Measurements from ENCODE around the gene ATAD3C. TPM values are rescaled to one million over a fixed set of nuclear protein-coding genes. Genes with fewer than 3 reads are reported as not detected.
"Not testable (repeated sequence)": the region's sequence is repeated elsewhere in the genome, so short reads cannot be mapped to it uniquely, and the experiment has no call there.

Gene ATAD3C, protein sequence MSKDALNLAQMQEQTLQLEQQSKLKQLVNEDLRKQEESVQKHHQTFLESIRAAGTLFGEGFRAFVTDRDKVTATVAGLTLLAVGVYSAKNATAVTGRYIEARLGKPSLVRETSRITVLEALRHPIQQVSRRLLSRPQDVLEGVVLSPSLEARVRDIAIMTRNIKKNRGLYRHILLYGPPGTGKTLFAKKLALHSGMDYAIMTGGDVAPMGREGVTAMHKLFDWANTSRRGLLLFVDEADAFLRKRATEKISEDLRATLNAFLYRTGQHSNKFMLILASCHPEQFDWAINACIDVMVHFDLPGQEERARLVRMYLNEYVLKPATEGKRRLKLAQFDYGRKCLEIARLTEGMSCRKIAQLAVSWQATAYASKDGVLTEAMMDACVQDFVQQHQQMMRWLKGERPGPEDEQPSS
- 1.7 TPM for polyA plus RNA-seq (2012; ENCODE audit: missing spikeins)

DNA sequence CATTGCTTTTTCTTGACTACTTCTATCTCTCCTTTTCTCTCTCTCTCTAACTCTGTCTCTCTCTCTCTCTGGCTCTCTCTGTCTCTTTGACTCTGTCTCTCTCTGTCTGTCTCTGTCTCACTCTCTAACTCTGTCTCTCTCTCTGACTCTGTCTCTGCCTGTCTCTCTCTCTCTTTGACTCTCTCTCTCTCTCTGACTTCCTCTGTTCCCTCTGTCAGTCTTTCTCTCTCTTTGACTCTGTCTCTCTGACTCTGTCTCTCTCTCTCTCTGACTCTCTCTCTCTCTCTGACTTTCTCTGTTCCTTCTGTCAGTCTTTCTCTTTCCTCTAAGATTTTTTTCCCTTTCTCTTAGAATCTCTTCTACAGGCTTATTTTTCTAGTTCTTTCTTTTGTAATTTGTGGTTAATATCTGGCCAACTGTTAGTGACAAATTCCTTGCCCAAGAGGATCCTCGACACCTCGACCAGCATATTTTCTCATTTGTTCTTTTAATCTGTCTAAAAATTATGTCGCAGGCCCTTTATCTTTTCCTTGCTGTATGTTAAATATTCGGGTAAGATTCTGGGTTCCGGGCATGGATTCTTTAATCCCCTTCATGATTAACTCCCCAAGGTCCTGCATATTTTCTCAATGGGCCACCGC lies at the start of gene ATAD3C:
ATAD3C (plus strand) TSS at position 591 of the 641 bp plus-strand sequence. CDS start 995 bp downstream, outside the sequence.
- no peak for TF ChIP-seq POLR2AphosphoS5 (IDR thresholded peaks at IDR 0.05; ENCODE audit: low read depth, low read length)
- TF ChIP-seq POLR2A (IDR thresholded peaks at IDR 0.05; ENCODE audit: low read depth, low read length) = no peak
- TF ChIP-seq TAF1 (IDR thresholded peaks at IDR 0.05; ENCODE audit: borderline replicate concordance, low read depth, low read length) = no peak
- DNase-seq (ENCODE audit: insufficient read length) (no peak), FAIRE-seq (no peak)

DNA sequence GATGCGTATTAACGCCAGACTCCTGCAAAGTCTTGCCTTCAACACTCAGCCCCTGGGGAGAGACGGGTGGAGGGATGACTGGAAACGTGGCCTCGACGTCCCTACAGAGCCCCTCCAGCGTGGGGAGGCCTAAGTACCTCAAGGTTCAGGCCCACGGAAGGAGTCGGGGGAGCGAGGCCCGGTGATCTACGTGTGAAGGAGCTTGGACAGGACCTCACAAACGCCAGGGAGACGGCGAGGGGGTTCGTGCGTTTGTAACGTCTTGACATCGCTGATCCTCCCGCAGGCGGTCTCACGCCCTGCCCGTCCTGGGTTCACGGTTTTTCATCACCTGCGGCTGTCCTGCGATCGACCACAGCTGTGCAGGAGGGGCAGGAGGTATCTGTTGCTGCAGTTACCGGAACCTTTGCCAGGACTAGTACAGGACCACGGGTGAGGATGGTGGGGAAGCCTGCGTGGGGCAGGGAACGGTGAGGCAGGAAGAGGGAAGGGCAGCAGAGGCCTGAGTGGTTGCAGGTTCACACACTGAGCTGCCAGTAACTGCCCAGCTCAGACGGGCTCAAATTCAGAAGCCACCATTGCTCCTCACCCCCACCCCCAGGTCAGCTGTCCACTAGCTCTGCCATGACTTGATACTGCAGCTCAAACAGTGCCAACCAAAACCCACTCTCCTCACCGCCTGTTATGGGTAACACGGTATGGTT lies 49.5 kb upstream of the ATAD3C start:
- FAIRE-seq = no peak
- no peak for DNase-seq (ENCODE audit: insufficient read length)
- TF ChIP-seq POLR2A (IDR thresholded peaks at IDR 0.05; ENCODE audit: low read depth, low read length) = peak; percentile 72
- no peak; the same call in 1 of the 2 replicates for TF ChIP-seq POLR2AphosphoS5 (IDR thresholded peaks at IDR 0.05; ENCODE audit: low read depth, low read length)

DNA sequence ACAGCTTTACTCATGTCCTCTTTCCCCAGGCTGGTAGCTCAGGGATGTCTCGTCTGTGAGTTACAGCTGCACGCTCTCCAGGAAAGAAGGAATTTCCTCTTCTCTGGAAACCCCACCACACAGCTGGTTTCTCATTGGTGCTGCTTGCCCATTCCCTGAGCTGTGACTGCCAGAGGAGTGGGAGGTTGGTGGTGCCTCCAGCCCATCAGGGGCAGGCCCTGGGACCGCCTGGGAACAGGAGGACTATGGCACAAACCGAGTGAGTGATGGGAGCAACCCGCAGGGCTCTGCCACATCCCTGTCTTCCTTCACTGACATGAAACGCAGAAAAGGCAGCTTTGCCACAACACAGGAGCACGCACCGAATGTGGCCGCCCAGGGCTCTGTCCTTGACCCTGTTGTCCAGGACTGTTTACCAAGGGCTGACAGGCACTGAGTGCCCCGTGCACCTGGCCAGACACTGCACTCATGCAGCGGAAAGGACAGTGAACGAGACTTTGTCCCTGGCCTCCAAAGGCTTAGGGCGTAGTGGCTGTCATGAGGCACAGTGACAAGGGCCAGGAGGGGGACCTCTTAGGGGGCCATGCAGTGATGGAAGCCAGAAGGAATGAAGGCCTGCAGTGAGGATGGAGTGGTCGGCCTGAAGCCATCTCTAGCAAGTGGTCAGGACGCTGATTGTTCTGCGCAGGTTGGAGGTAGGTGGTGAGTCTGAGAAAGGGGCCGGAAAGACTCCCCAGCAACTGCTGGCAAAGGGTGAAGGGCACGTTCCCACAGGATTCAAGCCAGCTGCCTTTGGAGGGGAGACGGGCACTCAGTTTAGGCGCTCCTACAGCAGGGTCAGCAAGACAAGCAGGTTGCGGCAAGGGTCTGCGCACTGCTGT lies 48.7 kb upstream of the ATAD3C start:
- TF ChIP-seq POLR2AphosphoS5 (IDR thresholded peaks at IDR 0.05; ENCODE audit: low read depth, low read length) = no peak
- DNase-seq (ENCODE audit: insufficient read length) (no peak), FAIRE-seq (no peak)

DNA sequence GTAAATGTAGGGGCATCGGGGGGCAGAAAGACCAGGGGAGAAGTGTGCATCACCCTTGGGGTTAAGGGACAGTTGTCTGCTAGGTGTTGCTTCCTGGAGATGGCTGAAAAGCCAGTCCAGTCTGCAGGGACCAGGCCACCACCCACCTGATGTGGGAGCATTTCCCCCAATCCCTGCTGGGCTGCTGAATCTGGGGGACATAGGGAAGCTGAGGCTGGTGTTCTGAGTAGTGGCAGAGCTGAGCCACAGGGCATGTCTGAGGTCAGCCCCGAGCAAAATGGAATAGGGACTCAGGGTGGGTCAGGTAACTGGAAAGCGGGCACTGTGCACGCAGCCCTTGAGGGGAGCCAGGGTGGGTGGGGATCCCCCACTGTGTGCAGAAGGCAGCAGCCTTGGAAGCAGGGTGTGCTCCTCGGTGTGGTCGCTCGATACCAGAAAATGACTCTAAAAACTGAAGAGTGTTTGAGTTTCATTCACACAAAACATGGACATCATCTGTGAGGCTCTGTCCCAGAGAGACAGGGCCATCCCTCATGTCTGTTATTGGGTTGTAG lies 48.0 kb upstream of the ATAD3C start:
- DNase-seq (ENCODE audit: insufficient read length) = no peak

DNA sequence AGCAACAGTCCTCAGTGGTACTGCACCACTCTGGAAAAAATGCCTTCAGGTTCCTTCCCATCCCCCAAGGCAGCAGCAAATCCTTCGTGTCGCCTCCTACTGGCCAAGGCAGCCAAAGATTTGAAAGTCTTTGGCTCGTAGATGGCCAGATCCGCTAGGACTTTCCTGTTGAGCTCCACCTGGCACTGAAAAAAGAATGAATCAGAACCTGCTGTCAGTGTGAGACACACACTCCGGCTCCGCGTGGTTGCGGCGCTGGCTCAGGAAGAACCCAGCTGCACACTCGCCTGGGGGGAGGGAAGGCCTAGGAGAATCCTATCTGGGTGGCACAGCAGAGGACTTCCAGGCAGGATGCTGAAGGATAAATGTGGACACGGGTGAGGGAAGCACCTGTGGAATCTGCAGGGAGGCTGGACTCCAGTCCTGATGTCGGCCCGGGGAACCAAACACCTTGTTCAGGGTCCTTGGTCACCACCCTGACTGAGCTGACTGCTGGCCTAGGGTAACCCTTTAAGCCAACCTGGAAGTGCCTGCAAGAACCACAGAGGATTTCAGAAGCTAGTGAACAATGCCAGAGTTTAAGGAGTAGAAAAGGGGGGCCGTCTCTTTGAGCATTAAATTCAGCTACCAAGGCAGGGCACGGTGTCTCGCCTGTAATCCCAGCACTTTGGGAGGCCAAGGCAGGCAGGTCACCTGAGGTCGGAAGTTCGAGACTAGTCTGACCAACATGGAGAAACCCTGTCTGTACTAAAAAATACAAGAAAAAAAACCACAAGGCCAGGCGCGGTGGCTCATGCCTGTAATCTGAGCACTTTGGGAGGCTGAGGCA lies 47.2 kb upstream of the ATAD3C start:
- TF ChIP-seq POLR2AphosphoS5 (IDR thresholded peaks at IDR 0.05; ENCODE audit: low read depth, low read length) = no peak
- TF ChIP-seq TAF1 (IDR thresholded peaks at IDR 0.05; ENCODE audit: borderline replicate concordance, low read depth, low read length) = no peak
- no peak for TF ChIP-seq POLR2A (IDR thresholded peaks at IDR 0.05; ENCODE audit: low read depth, low read length)
- FAIRE-seq (no peak), DNase-seq (ENCODE audit: insufficient read length) (no peak)

More for the DNA sequence above, 48.0 kb upstream of the ATAD3C start:
- TF ChIP-seq TAF1 (IDR thresholded peaks at IDR 0.05; ENCODE audit: borderline replicate concordance, low read depth, low read length) (no peak), POLR2AphosphoS5 (IDR thresholded peaks at IDR 0.05; ENCODE audit: low read depth, low read length) (peak; percentile 71)
- FAIRE-seq = no peak

DNA sequence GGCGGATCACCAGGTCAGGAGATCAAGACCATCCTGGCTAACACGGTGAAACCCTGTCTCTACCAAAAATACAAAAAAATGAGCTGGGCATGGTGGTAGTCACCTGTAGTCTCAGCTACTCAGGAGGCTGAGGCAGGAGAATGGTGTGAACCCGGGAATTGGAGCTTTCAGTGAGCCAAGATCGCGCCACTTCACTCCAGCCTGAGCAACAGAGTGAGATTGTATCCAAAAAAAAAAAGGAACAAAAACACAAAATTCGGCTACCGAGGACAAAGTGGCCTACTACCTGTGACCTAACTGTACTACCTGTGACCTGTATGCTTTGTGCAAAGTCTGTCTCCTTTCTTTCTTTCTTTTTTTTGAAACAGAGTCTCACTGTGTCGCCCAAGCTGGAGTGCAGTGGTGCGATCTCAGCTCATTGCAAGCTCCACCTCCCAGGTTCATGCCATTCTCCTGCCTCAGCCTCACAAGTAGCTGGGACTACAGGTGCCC lies 46.5 kb upstream of the ATAD3C start:
- FAIRE-seq = not testable (repeated sequence)

DNA sequence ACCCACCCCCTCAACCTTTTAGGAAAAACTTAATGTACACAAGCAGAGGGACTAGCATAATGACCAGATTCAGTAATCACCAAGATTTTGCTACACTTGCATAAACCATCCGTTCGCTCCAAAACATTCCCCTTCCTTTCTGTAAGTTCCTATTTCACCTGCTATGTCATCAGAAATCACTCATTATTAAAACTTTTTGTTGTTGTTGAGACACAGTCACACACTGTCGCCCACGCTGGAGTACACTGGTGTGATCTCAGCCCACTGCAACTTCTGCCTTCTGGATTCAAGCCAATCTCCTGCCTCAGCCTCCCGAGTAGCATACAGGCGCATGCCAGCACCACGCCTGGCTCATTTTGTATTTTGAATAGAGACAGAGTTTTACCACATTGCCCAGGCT lies 45.8 kb upstream of the ATAD3C start:
- TF ChIP-seq POLR2AphosphoS5 (IDR thresholded peaks at IDR 0.05; ENCODE audit: low read depth, low read length) (no peak; the same call in none of the 2 replicates), POLR2A (IDR thresholded peaks at IDR 0.05; ENCODE audit: low read depth, low read length) (no peak), TAF1 (IDR thresholded peaks at IDR 0.05; ENCODE audit: borderline replicate concordance, low read depth, low read length) (no peak)
- DNase-seq (ENCODE audit: insufficient read length) (no peak), FAIRE-seq (no peak)

More for the DNA sequence above, 46.5 kb upstream of the ATAD3C start:
- not testable (repeated sequence) for DNase-seq (ENCODE audit: insufficient read length)

DNA sequence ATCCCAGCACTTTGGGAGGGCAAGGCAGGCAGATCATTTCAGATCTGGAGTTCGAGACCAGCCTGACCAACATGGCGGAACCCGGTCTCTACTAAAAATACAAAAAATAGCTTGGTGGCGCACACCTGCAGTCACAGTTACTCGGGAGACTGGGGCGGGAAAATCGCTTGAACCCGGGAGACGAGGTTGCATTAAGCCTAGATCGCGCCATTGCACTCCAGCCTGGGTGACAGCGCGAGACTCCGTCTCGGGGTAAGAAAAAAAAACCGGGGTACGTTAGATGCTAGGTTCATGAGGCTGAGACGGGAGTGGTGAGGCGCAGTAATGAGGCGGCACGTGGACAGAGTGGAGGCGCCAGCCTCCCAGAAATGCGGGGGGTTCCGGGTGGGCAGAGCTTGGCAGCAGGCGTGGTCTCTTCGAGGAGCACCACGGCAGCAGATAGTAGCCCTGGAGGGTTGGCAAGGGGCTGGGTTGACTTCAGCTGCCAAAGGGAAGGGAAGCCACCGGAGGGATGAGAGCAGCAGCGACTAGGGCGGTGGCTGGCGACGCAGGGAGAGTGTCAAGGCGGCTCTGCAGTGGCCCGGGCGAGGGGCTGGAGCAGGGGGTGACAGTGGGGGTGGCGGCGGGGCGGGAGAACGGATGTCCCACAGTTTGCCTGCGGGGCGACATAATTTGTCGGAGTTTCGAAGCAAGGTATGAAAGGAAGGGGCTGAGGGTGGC lies 43.2 kb upstream of the ATAD3C start:
- TF ChIP-seq POLR2A (IDR thresholded peaks at IDR 0.05; ENCODE audit: low read depth, low read length) (no peak), POLR2AphosphoS5 (IDR thresholded peaks at IDR 0.05; ENCODE audit: low read depth, low read length) (no peak), TAF1 (IDR thresholded peaks at IDR 0.05; ENCODE audit: borderline replicate concordance, low read depth, low read length) (no peak)
- FAIRE-seq = no peak
- DNase-seq (ENCODE audit: insufficient read length) = no peak

DNA sequence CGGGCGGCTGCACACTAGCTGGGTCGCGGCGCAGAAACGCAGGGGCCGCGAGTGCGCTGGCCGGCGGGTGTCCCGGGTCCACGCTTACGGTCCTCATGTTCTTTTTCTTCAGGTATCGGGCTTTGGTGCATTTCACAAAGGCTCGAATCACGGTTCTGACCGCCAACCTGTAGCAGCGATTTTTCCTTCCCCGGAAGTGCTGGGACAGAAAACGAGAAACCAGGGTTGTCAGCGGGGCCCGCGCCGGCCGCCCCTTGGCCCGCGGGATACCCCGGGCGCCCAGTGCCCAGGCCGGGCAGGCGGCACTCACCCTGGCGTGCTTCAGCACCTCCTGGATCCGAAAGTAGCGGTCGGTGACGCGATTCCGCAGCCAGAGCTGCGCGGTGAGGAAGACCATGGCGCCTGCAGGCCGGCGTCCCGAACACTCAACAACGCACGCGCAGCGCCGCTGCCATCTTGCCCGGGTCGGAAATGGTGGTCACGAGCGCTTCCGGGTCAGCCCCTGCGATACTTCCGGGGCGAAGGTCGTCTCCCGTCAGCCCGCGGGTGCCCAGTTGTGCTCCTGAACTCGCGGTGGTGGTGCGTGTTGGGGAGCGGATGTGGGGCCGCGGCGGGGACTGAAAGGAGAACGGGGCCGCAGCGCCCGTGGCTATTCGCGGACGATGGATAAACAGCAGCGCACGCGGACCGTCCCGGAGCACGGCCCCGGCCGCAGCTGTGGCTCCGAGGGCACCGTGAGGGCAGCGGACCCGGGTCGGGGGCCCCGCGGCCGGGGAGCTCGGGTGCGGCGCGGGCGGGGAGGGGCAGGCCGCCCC lies 42.5 kb upstream of the ATAD3C start, which contains the start of gene MRPL20:
MRPL20 (minus strand) TSS at position 473 of the 815 bp plus-strand sequence; CDS start at position 397, 76 bp downstream.
- DNase-seq (ENCODE audit: insufficient read length) = peak; percentile 98
- peak; percentile 98 for FAIRE-seq
- TF ChIP-seq POLR2AphosphoS5 (IDR thresholded peaks at IDR 0.05; ENCODE audit: low read depth, low read length) = peak; percentile 97
- peak; percentile 95 for TF ChIP-seq TAF1 (IDR thresholded peaks at IDR 0.05; ENCODE audit: borderline replicate concordance, low read depth, low read length)
- peak; percentile 96 for TF ChIP-seq POLR2A (IDR thresholded peaks at IDR 0.05; ENCODE audit: low read depth, low read length)

All from GM12892 (cell line).